Chondrocyte (in vitro differentiated cells): ENCODE measurements around the gene RTTN. TPM values are rescaled to one million over a fixed set of nuclear protein-coding genes. Genes with fewer than 3 reads are reported as not detected.

Experiments used
- DNase-seq: peaks from one replicate; pipeline ENCODE4 v3.0.0; 2021; ENCODE audit warnings: mixed read lengths, low spot score
- H3K27ac Mint-ChIP-seq: one replicate; pipeline ENCODE4 v1.8.0; 2021; ENCODE audit warnings: mild to moderate bottlenecking, moderate library complexity, mixed read lengths; ENCODE audit not compliant: unreplicated experiment
- H3K27me3 Mint-ChIP-seq: 2 replicates; pipeline ENCODE4 v1.8.0; 2021; ENCODE audit warnings: low read depth, mixed read lengths
- H3K36me3 Mint-ChIP-seq: 2 replicates; pipeline ENCODE4 v1.8.0; 2021; ENCODE audit warnings: low read depth, mixed read lengths
- H3K4me1 Mint-ChIP-seq: 2 replicates; pipeline ENCODE4 v1.8.0; 2021; ENCODE audit warnings: low read depth, mild to moderate bottlenecking, mixed read lengths
- H3K4me3 Mint-ChIP-seq: one replicate; pipeline ENCODE4 v1.8.0; 2021; ENCODE audit warnings: mild to moderate bottlenecking, moderate library complexity, mixed read lengths; ENCODE audit not compliant: unreplicated experiment
- H3K9me3 Mint-ChIP-seq: 2 replicates; pipeline ENCODE4 v1.8.0; 2021; ENCODE audit warnings: low read depth, mixed read lengths
- CTCF ChIP-seq: fragments of 200-600 bp; sonication (generic); IDR thresholded peaks from 2 replicates; pipeline ENCODE4 v1.5.0; 2021; ENCODE audit warnings: antibody characterized with exemption, mild to moderate bottlenecking, moderate library complexity
- total RNA-seq: library from RNA; stranded (reverse); gene quantifications from 3 replicates; pipeline ENCODE4 v1.2.1, GENCODE V29; 2021

RTTN gene
- total RNA-seq, 1 donor from 2014 or later = 4.8 TPM

GRCh38 chr18:70046796-70047195 lies 158.7 kb downstream of the RTTN start:
- no peak overlapping the region for H3K27ac Mint-ChIP-seq
- no peak for DNase-seq
- peaks cover 3% of the 10 kb centered on the region for H3K36me3 Mint-ChIP-seq
- no peaks in the 10 kb centered on the region for H3K27me3 Mint-ChIP-seq
- TF ChIP-seq CTCF = no peak
- peaks cover 60% of the 10 kb centered on the region for H3K4me1 Mint-ChIP-seq
- no peak overlapping the region for H3K4me3 Mint-ChIP-seq
- H3K9me3 Mint-ChIP-seq = no peaks in the 10 kb centered on the region

- H3K27ac Mint-ChIP-seq = peak overlapping the region; percentile 47
- H3K36me3 Mint-ChIP-seq = peaks cover 3% of the 10 kb centered on the region
- H3K4me1 Mint-ChIP-seq = peaks cover 66% of the 10 kb centered on the region
- H3K9me3 Mint-ChIP-seq = no peaks in the 10 kb centered on the region
- no peak for TF ChIP-seq CTCF
- no peaks in the 10 kb centered on the region for H3K27me3 Mint-ChIP-seq
- H3K4me3 Mint-ChIP-seq = no peak overlapping the region
- DNase-seq = no peak
Observed at GRCh38 chr18:70046207-70046606, 159.3 kb downstream of the RTTN start.

GRCh38 chr18:70044632-70045031 lies 160.9 kb downstream of the RTTN start:
- no peak for DNase-seq
- Mint-ChIP-seq H3K4me1 (peaks cover 76% of the 10 kb centered on the region), H3K9me3 (peaks cover 9% of the 10 kb centered on the region), H3K4me3 (no peak overlapping the region), H3K27ac (peak overlapping the region; percentile 90), H3K36me3 (no peaks in the 10 kb centered on the region), H3K27me3 (no peaks in the 10 kb centered on the region)
- TF ChIP-seq CTCF = no peak

- no peak for DNase-seq
- Mint-ChIP-seq H3K36me3 (no peaks in the 10 kb centered on the region), H3K27me3 (no peaks in the 10 kb centered on the region), H3K4me1 (peaks cover 77% of the 10 kb centered on the region), H3K4me3 (no peak overlapping the region), H3K27ac (no peak overlapping the region), H3K9me3 (peaks cover 11% of the 10 kb centered on the region)
- TF ChIP-seq CTCF = no peak
Observed at GRCh38 chr18:70041459-70042050, 163.9 kb downstream of the RTTN start.

GRCh38 chr18:70039186-70039585 lies 166.3 kb downstream of the RTTN start:
- Mint-ChIP-seq H3K27me3 (no peaks in the 10 kb centered on the region), H3K4me3 (no peak overlapping the region), H3K36me3 (no peaks in the 10 kb centered on the region), H3K9me3 (peaks cover 17% of the 10 kb centered on the region), H3K27ac (peak overlapping the region; percentile 49), H3K4me1 (peaks cover 57% of the 10 kb centered on the region)
- TF ChIP-seq CTCF = no peak
- DNase-seq = no peak
